ENCODE data around the gene VPS29. TPM values are rescaled to one million over a fixed set of nuclear protein-coding genes. Genes with fewer than 3 reads are reported as not detected.
A peak's percentile ranks its signal among the peaks of the same experiment; 100 is the strongest.

Gene VPS29
- polyA plus RNA-seq (2012; ENCODE audit: insufficient read depth, insufficient read length, low read depth): 50.9 TPM

DNA sequence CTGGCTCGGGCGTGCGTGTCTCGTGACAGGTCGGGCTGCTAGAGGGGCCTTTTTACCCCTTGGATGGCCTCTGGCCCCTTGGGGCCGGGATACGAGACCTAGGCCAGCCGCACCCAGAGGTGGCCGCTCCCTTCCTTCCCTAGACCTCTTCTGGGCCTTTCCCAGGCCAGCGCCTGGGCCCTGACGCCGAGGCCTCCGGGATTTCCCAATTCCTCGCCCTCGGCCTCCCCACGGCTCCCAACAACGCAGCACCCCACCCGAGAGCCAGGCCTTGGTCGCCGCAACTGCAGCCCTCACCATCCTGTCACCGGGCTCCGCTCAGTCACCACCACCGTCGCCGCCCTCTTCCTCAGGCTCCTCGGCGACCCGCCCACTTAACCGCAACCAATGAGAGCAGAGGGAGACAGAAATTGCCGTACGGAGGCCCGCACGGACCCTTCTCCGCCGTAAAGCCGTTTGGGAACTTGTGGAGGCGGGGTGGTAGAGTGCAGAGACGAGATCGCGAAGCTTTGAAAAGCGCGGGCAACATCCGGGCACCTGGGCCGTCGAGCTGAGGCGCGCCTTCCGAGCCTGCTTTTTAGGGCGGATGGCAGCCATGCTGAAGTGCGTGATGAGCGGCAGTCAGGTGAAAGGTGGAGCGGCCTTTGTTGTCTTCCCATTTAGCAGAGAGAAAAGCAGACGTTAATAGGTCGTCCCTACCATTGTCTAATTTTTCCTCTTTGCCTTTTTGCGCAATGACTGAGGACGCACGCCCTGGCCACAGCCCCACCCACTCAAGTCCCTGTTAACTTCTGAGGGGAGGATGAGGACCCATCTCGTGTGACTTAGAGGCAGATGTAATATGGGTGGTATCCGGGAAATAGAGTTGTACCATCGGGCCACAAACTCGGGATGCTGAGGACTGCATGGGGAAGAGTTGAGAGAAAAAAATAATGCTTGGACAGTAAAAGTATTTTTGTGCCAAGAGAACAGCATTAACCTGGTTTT, at the start of gene VPS29, which contains the start of gene RAD9B:
Gene VPS29, minus strand, starts transcription at position 360 of the 987 bp plus-strand sequence. Its CDS starts 60 bp downstream, at position 300.
Gene RAD9B, plus strand, starts transcription at position 580 of the 987 bp plus-strand sequence. Its CDS starts 7 bp downstream, at position 587.
- DNase-seq: peak; percentile 98
- Histone ChIP-seq H3K36me3 (no peaks in the 10 kb centered on the region), H3K9me3 (no peaks in the 10 kb centered on the region; the same call in 1 of the 2 replicates), H3K4me3 (ENCODE audit: low read depth, low read length) (peak within 1 kb of the TSS; percentile 92), H3K4me1 (no peaks in the 10 kb centered on the region; the same call in 1 of the 2 replicates), H3K27me3 (no peaks in the 10 kb centered on the region)
- TF ChIP-seq CTCF (IDR thresholded peaks at IDR 0.05; ENCODE audit: low read depth, low read length): no peak

- H3K36me3 ChIP-seq: peaks cover 24% of the 10 kb centered on the region
- no peaks in the 10 kb centered on the region for H3K9me3 ChIP-seq
- H3K27me3 ChIP-seq: no peaks in the 10 kb centered on the region
- no peaks in the 10 kb centered on the region for H3K4me1 ChIP-seq
- no peak for TF ChIP-seq CTCF (IDR thresholded peaks at IDR 0.05; ENCODE audit: low read depth, low read length)
- no peak for DNase-seq
- no peak overlapping the region for H3K4me3 ChIP-seq (ENCODE audit: low read depth, low read length)
Observed at GRCh38 chr12:110550981-110551380, 49.1 kb upstream of the VPS29 start.

DNA sequence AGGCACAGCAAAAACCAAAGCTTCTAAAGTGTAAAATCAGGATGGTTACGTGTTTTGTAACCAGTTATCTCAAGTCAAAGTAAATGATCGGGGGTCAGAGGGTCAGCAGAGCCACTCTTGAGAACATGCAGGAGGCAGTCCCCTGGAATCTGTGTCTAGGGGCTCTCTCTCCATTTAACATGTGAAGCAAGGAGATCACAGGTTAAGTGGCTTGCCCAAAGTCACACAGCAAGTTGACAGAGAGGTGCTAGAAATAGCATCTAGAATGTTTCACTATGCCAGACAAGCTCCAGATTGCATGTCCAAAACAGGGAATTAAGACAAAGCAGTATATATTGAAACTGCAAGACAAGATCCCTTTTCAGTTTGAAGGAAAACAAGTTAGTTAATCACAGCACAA, 47.8 kb upstream of the VPS29 start:
- TF ChIP-seq CTCF (IDR thresholded peaks at IDR 0.05; ENCODE audit: low read depth, low read length): no peak
- Histone ChIP-seq H3K36me3 (peaks cover 24% of the 10 kb centered on the region), H3K4me1 (no peaks in the 10 kb centered on the region), H3K27me3 (no peaks in the 10 kb centered on the region), H3K4me3 (ENCODE audit: low read depth, low read length) (no peak overlapping the region), H3K9me3 (no peaks in the 10 kb centered on the region)
- no peak for DNase-seq

- H3K4me3 ChIP-seq (ENCODE audit: low read depth, low read length): no peak overlapping the region
- DNase-seq: no peak
- peaks cover 31% of the 10 kb centered on the region for H3K36me3 ChIP-seq
- no peaks in the 10 kb centered on the region for H3K27me3 ChIP-seq
- H3K4me1 ChIP-seq: no peaks in the 10 kb centered on the region
- TF ChIP-seq CTCF (IDR thresholded peaks at IDR 0.05; ENCODE audit: low read depth, low read length): no peak
- H3K9me3 ChIP-seq: no peaks in the 10 kb centered on the region
Observed at GRCh38 chr12:110548678-110549077, 46.8 kb upstream of the VPS29 start.

- no peak for TF ChIP-seq CTCF (IDR thresholded peaks at IDR 0.05; ENCODE audit: low read depth, low read length)
- H3K36me3 ChIP-seq: peaks cover 31% of the 10 kb centered on the region
- no peak overlapping the region for H3K4me3 ChIP-seq (ENCODE audit: low read depth, low read length)
- no peaks in the 10 kb centered on the region for H3K4me1 ChIP-seq
- DNase-seq: no peak
- no peaks in the 10 kb centered on the region for H3K27me3 ChIP-seq
- H3K9me3 ChIP-seq: no peaks in the 10 kb centered on the region
Observed at GRCh38 chr12:110547090-110547489, 45.2 kb upstream of the VPS29 start.

GRCh38 chr12:110546339-110546738, 44.4 kb upstream of the VPS29 start:
- H3K4me1 ChIP-seq: no peaks in the 10 kb centered on the region
- no peak for DNase-seq
- H3K4me3 ChIP-seq (ENCODE audit: low read depth, low read length): no peak overlapping the region
- no peaks in the 10 kb centered on the region for H3K27me3 ChIP-seq
- H3K36me3 ChIP-seq: peaks cover 24% of the 10 kb centered on the region
- TF ChIP-seq CTCF (IDR thresholded peaks at IDR 0.05; ENCODE audit: low read depth, low read length): no peak
- no peaks in the 10 kb centered on the region for H3K9me3 ChIP-seq
